GM20000 (cell line): ENCODE data around the gene PIGC.

ENCODE experiments used
- DNase-seq: peaks from one replicate; pipeline ENCODE4 v3.0.0; 2012; ENCODE audit warnings: low spot score
- TF ChIP-seq, protein P1 (sequence below): IDR thresholded peaks from 2 replicates; pipeline ENCODE4 v1.5.1; 2012; ENCODE audit warnings: mild to moderate bottlenecking, control low read depth; ENCODE audit errors: extremely low read depth, missing control alignments

The PIGC gene

DNA sequence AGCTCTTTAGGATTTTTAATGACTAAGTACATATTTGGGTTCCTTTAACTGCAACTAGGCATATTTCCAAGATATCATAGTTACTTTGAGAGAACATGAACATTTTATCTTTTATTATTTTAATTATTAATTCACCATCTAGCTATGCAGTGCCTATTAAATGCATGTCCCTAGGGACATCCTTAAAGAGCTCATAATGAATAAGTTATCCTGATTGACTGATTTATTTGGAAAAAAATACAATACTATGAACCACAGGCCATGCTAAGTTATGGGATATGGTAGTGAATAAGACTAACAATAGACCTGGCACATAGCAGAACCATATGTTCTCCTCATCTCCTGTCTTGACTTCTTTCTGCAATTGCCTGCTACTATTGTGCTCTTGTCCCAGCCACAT lies 39.7 kb downstream of the PIGC start:
- no peak for DNase-seq
- TF ChIP-seq, protein P1, sequence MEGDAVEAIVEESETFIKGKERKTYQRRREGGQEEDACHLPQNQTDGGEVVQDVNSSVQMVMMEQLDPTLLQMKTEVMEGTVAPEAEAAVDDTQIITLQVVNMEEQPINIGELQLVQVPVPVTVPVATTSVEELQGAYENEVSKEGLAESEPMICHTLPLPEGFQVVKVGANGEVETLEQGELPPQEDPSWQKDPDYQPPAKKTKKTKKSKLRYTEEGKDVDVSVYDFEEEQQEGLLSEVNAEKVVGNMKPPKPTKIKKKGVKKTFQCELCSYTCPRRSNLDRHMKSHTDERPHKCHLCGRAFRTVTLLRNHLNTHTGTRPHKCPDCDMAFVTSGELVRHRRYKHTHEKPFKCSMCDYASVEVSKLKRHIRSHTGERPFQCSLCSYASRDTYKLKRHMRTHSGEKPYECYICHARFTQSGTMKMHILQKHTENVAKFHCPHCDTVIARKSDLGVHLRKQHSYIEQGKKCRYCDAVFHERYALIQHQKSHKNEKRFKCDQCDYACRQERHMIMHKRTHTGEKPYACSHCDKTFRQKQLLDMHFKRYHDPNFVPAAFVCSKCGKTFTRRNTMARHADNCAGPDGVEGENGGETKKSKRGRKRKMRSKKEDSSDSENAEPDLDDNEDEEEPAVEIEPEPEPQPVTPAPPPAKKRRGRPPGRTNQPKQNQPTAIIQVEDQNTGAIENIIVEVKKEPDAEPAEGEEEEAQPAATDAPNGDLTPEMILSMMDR = no peak

DNA sequence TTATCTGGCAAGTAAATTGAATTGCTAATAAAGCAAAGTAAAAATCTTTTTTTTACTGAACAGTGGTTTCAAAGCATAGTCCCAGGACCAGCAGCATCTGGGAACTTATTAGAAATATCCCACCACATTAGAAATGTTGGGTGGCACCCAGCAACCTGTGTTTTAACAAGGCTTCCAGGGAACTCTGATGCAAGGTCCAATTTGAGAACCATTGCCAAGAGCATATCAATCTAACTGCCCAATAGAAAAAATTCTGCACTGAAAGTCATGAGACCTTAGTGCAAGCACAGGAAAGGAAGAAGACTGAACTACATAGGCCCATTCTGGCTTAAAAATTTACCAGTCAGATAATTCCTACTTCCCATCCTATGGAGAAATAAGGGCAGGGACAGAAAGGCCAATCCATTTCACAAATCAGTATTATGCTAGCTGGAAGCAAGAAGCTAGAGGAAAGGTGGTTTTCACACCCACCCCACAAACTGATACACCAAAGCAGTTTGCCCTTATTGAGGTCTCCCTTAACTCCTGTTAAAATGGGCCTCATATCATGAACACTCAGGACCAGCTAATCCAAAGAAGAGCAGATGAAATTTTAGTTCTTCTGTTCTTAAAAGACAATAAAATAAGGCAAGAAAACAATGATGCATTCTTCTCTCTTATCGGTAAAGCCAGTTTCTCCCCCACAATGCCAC lies 40.8 kb downstream of the PIGC start:
- TF ChIP-seq, protein P1 = no peak
- DNase-seq = no peak

DNA sequence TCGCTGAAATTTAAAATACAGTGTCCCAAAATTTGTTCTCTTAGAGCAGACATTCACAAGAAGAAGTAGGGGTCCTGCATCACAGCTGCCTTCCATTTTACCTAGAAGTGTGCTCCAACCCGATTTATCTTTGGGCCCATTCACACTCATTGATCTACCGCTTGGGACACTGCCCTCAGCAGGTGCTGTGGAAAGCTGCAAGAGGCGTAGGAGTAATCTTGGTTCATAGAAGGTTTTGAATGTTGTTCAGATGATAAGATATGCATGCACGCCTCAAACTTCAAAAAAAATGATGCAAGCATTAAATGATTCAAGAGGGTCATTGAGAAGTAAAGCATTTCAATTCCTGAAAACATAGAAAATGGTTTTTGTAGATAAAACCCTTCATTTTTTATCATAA lies 42.0 kb downstream of the PIGC start:
- no peak for DNase-seq
- TF ChIP-seq, protein P1 = peak; percentile 16

DNA sequence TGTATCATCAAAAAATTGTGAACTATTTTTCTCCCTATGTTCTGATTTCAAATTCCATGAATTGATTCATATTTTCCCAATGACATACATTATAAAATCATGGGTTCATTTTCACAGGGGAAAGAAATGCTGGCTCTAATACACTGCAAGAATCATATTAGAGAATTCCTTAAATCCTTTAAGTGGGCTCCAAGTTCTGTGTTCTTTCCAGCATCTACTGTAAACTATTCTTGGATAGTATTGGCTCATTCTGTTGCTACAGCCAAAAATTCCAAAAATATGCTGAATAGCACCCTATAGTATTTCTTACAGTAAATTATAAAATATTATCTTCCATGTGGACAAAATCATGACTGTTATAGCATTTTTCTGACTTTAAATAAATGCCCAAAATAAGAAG lies 42.4 kb downstream of the PIGC start:
- TF ChIP-seq, protein P1 = no peak
- no peak for DNase-seq

DNA sequence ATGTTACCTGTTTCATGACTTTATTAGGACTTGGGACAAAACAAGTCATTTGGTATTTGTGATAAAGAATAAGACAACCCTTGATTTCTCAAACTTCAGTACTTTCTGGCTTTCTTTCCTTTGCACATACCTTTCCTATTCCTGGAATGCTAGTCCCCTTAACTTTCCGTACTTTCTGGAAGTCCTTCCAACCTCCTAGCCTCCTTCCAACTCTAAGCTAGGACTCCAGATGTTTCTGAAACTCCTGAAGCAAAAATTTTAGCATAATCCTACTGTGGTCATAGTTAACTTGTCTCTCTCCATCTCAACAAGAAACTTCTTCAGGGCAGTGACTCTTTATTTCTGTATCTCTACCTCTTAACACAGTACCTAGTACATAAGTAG lies 43.2 kb downstream of the PIGC start:
- DNase-seq = no peak
- TF ChIP-seq, protein P1 = no peak

DNA sequence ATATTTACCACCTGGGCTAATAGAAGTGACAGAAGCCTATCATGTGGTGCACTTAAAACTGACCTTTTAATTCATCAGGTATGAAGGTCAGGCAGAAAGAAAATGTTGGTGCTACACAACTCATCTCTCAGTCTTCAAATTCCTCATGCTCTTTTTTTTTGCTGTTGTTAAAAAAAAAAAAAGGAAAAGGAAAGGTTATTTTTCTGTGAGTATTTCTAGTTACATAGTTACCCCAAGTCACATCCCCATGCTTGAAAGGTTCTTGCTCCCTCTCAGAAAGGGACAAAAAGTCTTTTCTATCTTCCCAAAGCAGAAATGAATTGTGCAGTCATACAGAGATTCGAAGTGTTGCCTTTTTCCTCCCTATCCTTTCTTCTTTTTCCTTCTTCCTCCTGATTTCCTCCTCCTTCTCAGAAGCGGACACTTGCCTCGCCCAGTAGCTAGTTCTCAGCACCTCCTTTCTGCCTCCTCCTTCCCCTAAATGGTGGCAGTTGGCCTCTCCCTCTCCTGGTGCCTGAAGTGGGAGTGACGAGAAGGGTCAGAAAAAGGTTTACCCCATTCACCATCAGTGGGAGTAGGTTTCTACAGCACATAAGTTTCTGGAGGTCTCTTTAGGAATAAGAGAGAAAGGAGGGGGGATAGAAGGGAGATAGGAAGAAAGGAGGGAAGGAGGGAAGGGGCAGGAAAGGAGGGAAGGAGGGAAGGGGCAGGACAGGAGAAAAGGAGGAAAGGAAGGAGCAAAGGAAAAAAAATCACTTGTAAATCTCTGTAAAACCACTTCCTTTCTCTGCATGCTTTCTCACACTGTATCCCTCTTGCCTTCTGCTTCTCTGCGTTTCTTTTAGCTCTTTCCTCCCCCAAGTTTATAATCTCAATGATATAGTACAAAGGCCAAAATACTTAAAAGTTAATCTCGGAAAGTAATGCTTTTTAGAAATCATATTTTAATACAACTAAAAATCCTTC lies 43.8 kb downstream of the PIGC start:
- DNase-seq = no peak
- TF ChIP-seq, protein P1 = no peak
